ENCODE results near the gene TRPC6.

- TF ChIP-seq POLR2AphosphoS5 (IDR thresholded peaks at IDR 0.05) (no peak), CTCF (IDR thresholded peaks at IDR 0.05) (no peak), POLR2A (IDR thresholded peaks at IDR 0.05) (no peak), EP300 (IDR thresholded peaks at IDR 0.05) (no peak)
These were observed 124.8 kb downstream of the TRPC6 start for GRCh38 chr11:101459020-101459419.

Data from suprapubic skin (tissue), 4 donors.